OCI-LY1 (cell line): ENCODE data around the gene TNFSF13.

Experiments
- CTCF ChIP-seq: fragments of 200-600 bp; sonication (generic), shearing (Covaris generic); IDR thresholded peaks from 2 replicates; pipeline ENCODE4 v1.5.1; 2017; ENCODE audit warnings: mild to moderate bottlenecking, antibody characterized with exemption, low read length, moderate library complexity, mixed read lengths
- EZH2 ChIP-seq: fragments of 200-600 bp; sonication (generic), shearing (Covaris generic); IDR thresholded peaks from 2 replicates; pipeline ENCODE4 v1.8.0; 2017; ENCODE audit warnings: borderline replicate concordance, mixed run types, mild to moderate bottlenecking, antibody characterized with exemption, low read length, moderate library complexity, mixed read lengths

GRCh38 chr17:7557147-7557764, 1.3 kb upstream of the TNFSF13 start:
- no peak for TF ChIP-seq CTCF
- no peak for TF ChIP-seq EZH2
